HG03520 (cell line): ENCODE results near the gene OSMR.

ENCODE experiments used
- ATAC-seq: cut with Tn5 transposase; IDR thresholded peaks from one replicate; pipeline ENCODE4 v1.9.1; 2021; ENCODE audit warnings: mild to moderate bottlenecking, moderate library complexity; ENCODE audit not compliant: unreplicated experiment

The OSMR gene

GRCh38 chr5:38845526-38846378, at the start of gene OSMR:
Gene OSMR (plus strand): TSS chr5:38846012. CDS start chr5:38869045, 23,033 bp downstream.
- no peak for ATAC-seq

DNA sequence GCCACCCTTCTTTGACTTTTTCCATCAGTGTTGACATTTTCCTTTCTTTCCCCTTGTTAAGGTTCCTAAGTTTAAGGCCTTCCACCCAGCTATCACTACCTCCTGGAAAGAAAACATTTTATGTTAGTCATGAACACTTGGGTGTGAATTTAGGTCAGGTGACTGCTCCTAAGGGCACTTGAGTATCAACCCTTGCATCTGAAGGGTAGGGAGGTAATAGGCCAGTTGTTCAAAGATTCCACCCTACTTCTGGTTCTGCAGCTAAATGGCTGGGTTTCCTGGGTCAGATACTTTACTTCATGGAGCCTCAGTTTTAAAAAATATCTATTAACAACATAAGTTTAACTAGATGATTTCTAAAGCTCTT, 49.1 kb upstream of the OSMR start:
- ATAC-seq = no peak

GRCh38 chr5:38797838-38798237, 48.0 kb upstream of the OSMR start:
- ATAC-seq = no peak

DNA sequence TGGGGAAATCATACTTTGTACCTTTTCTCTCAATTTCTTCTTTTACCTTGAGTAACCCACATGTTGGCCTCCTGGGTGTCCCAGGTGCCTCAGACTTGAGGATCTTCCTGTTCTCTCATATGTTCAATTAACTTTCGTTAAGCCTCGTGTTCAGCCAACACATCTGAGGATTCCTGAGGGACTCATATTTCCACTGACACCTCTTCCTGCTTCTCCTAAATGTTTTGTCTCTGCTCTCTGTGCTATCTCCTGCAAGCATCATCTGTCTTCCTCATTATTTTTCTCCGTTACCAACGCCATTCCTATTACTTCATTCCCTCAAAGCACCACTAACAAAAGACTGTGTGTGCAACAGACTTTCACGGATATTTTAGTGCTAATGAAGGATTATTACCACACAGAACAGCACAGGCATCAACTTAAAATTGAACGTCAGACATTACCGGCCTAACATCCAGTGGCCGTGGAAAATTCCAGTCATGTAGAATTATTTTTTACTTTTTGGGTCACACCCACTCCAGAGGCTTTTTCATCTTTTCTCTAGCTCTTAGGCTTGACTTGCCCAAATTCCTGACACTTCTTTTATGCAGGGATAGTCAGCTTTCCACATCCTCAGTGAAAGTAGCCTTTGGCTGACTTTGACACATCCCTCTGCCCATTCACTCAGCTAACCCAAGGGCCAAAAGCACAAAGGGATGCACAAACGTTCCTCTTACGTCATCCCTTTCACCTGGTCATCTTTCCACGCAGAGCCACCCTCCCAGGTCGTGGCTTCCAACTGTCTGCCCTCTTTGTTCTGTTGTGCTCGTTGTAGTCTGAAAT, 46.0 kb upstream of the OSMR start:
- no peak for ATAC-seq

DNA sequence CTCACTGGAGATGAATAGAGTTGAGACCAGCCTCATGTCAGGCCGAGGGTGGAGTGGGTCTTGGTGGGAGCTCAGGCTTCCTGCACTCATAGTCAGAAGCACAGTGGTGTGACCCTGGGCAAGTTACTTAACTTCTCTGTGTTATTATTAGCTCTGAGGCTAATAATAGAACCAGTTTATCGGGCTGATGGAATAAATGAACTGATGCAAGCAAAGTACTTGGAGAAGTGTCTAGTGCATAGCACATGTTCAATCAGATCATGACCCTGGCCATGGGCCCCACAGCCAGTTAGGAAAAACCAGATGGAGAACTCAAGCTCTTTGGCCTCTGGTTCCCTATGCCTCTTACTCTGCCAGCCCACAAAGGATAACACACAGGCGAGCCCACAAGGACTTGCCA, 45.3 kb upstream of the OSMR start:
- no peak for ATAC-seq

GRCh38 chr5:38802125-38802524, 43.7 kb upstream of the OSMR start:
- no peak for ATAC-seq

GRCh38 chr5:38803246-38803645, 42.6 kb upstream of the OSMR start:
- no peak for ATAC-seq

DNA sequence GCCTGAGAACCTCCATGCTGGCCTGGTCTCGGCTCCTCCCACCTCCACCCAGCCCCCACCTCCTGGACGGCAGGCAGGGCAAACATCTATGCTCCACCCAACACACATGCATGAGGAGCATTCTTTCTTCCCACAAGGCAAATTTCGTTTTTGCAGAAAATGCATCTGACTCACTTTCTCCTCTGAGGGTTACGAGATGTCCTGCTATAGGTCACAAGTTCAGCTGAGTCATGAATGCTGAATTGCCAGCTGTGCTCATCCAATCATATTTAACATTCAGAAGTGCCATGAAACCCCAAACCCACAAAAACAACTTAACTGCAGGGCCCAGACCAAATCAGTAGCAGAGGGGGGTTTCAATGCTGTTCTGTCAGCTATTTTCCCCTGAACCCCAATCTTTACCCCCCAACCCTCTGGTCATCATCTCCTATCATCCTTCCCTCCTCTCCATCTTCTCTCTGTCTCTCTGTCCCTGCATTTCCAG, 39.0 kb upstream of the OSMR start:
- ATAC-seq = no peak

GRCh38 chr5:38807570-38808483, 38.0 kb upstream of the OSMR start:
- ATAC-seq = no peak

- no peak for ATAC-seq
These were observed 37.0 kb upstream of the OSMR start for GRCh38 chr5:38808666-38809343.

DNA sequence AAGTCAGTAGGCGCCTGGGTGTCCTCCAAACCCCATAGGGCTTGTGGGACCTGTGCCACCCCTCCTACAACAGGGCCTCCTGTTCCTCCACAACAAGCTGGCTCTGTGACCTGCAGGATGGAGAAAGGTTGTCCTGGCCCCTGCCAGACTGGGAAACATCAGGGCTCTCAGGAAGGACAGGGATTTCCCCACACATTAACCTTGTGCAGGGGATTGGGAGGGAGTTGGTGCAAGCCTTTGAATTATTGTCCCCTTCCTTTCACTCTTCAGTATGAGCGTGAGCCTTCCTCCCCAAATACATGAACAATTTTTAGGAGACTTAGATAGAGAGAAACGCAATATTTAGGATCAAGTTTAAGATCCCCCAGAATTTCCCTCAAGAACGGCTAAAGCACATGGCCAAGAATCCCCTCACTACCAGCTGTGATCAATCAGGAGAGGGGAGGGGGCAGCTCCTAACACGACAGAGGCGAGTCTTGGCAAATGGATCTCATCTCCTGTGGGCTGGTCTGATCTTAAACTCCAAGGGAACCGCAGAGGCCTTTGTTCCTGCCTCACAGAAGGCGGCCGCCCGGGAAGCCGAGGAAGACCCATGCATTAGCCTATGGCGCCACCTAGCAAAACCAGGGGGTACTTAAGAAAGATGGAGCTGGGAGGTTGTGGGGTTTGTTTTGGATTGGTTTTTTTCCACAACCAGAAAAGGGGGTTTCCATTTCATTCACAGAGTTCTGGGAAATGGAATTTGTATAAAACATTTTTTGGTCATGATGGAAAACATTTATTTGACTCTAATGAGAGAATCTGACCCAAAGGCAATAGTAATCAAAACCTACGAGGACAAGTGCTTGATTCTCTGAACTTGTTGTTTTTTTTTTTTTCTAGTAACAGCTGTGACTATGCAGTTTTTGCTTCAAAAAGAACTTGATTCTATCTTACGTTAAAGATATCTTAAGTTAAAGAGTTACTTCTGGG, 36.1 kb upstream of the OSMR start:
- no peak for ATAC-seq

DNA sequence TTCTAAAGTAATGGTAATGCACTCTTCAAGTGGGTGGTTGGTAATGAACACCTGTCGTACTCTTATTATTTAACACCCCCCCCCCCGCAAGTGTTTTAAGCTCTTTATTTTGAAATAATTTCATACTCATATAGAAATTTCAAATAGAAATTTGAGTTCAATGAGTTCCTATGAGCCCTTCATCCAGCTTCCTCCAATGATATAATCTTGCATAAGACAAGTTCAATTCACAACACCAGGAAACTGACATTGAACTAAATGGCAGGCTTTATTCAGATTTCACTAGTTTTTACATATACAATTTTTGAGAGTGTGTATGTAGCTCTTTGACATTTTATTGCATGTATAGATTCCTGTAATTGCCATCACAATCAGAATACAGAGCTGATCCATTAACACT, 30.9 kb upstream of the OSMR start:
- no peak for ATAC-seq

GRCh38 chr5:38816083-38817030, 29.5 kb upstream of the OSMR start:
- no peak for ATAC-seq

- ATAC-seq = no peak
These were observed 24.1 kb upstream of the OSMR start for GRCh38 chr5:38821679-38822078.

GRCh38 chr5:38823503-38823902, 22.3 kb upstream of the OSMR start:
- no peak for ATAC-seq

GRCh38 chr5:38824821-38825220, 21.0 kb upstream of the OSMR start:
- no peak for ATAC-seq

- ATAC-seq = no peak
These were observed 20.3 kb upstream of the OSMR start for GRCh38 chr5:38825494-38825893.

GRCh38 chr5:38827525-38827924, 18.3 kb upstream of the OSMR start:
- ATAC-seq = no peak
